Gastroesophageal sphincter (tissue), 3 donors: ENCODE data around the gene GNAI3.

ENCODE experiments used
- CTCF ChIP-seq, 4 experiments: fragments of 200-600 bp in 2 of 4; fragments of 450-650 bp in 2 of 4; sonication (generic) in 1 of 4; IDR thresholded peaks; one replicate each; pipeline ENCODE4 v1.5.1; 2017 to 2019; ENCODE audit warnings: antibody characterized with exemption in 4 of 4, mild to moderate bottlenecking in 2 of 4, moderate library complexity in 2 of 4
- POLR2A ChIP-seq, 2 donors: fragments of 450-650 bp; IDR thresholded peaks; one replicate each; pipeline ENCODE4 v1.6.1; 2017; ENCODE audit warnings: antibody characterized with exemption in 2 of 2, mild to moderate bottlenecking in 2 of 2, moderate library complexity in 1 of 2

DNA sequence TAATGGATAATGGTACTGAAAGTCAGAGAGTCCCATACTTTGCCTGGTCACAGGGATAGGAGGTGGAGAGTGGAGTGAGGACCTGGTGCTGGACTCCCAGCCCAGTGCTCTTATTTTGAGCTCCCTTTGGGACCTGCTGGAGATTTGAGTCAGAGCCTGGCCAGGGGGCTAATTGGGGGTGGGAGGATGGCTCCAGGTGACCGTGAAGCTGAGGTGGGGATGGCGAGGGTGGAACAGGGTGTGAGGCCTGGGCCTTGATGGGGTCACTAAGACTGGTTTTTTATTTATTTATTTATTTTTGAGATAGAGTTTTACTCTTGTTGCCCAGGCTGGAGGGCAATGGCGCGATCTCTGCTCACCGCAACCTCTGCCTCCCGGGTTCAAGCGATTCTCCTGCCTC lies 89.0 kb downstream of the GNAI3 start:
- TF ChIP-seq CTCF (IDR thresholded peaks at IDR 0.05): no peak
- no peak for TF ChIP-seq POLR2A (IDR thresholded peaks at IDR 0.05)
